Measurements from ENCODE around the gene NAV3. TPM values are rescaled to one million over a fixed set of nuclear protein-coding genes. Genes with fewer than 3 reads are reported as not detected.
A peak's percentile ranks its signal among the peaks of the same experiment; 100 is the strongest.
"Not testable (repeated sequence)": the region's sequence is repeated elsewhere in the genome, so short reads cannot be mapped to it uniquely, and the experiment has no call there.

Gene NAV3
- total RNA-seq, 1 donor from 2014 or later: 4.3 TPM

GRCh38 chr12:78040111-78040510, 209.4 kb downstream of the NAV3 start:
- no peak for DNase-seq (ENCODE audit: low spot score)

GRCh38 chr12:78050790-78051189, 220.1 kb downstream of the NAV3 start:
- DNase-seq (ENCODE audit: low spot score): no peak

GRCh38 chr12:78055545-78055944, 224.9 kb downstream of the NAV3 start:
- no peak for DNase-seq (ENCODE audit: low spot score)

- DNase-seq (ENCODE audit: low spot score): no peak
Measured at GRCh38 chr12:78057075-78057474, 226.4 kb downstream of the NAV3 start.

- DNase-seq (ENCODE audit: low spot score): no peak
Measured at GRCh38 chr12:78060186-78060585, 229.5 kb downstream of the NAV3 start.

- peak; percentile 26 for DNase-seq (ENCODE audit: low spot score)
Measured at GRCh38 chr12:78062786-78063185, 232.1 kb downstream of the NAV3 start.

- DNase-seq (ENCODE audit: low spot score): no peak
Measured at GRCh38 chr12:78081590-78082314, 251.1 kb downstream of the NAV3 start.

- no peak for DNase-seq (ENCODE audit: low spot score)
Measured at GRCh38 chr12:78085542-78086182, 255.0 kb downstream of the NAV3 start.

GRCh38 chr12:78086553-78087362, 256.1 kb downstream of the NAV3 start:
- DNase-seq (ENCODE audit: low spot score): no peak

- DNase-seq (ENCODE audit: low spot score): no peak
Measured at GRCh38 chr12:78087363-78087675, 256.6 kb downstream of the NAV3 start.

- DNase-seq (ENCODE audit: low spot score): no peak
Measured at GRCh38 chr12:78088391-78088832, 257.7 kb downstream of the NAV3 start.

GRCh38 chr12:78090266-78090665, 259.6 kb downstream of the NAV3 start:
- DNase-seq (ENCODE audit: low spot score): no peak

GRCh38 chr12:78095623-78096022, 264.9 kb downstream of the NAV3 start:
- no peak for DNase-seq (ENCODE audit: low spot score)

- peak; percentile 89 for DNase-seq (ENCODE audit: low spot score)
Measured at GRCh38 chr12:78096909-78097597, 266.4 kb downstream of the NAV3 start.

GRCh38 chr12:78099806-78100205, 269.1 kb downstream of the NAV3 start:
- DNase-seq (ENCODE audit: low spot score): no peak

GRCh38 chr12:78101113-78101876, 270.6 kb downstream of the NAV3 start:
- peak; percentile 10 for DNase-seq (ENCODE audit: low spot score)

- no peak for DNase-seq (ENCODE audit: low spot score)
Measured at GRCh38 chr12:78101946-78102635, 271.4 kb downstream of the NAV3 start.

GRCh38 chr12:78102801-78103200, 272.1 kb downstream of the NAV3 start:
- not testable (repeated sequence) for DNase-seq (ENCODE audit: low spot score)

GRCh38 chr12:78115889-78116288, 285.2 kb downstream of the NAV3 start:
- no peak for DNase-seq (ENCODE audit: low spot score)

GRCh38 chr12:78118036-78118435, 287.3 kb downstream of the NAV3 start:
- DNase-seq (ENCODE audit: low spot score): no peak

GRCh38 chr12:78118486-78118885, 287.8 kb downstream of the NAV3 start:
- DNase-seq (ENCODE audit: low spot score): no peak

Measured in umbilical cord (tissue), 2 donors.